Inflammatory macrophage treated with lipopolysaccharide for 1 hour (primary cell): ENCODE measurements around the gene C16orf74.

Source experiments
- DNase-seq, 2 donors: peaks; one replicate each; pipeline ENCODE4 v3.0.0-alpha.2; 2020 to 2022

C16orf74 gene

DNA sequence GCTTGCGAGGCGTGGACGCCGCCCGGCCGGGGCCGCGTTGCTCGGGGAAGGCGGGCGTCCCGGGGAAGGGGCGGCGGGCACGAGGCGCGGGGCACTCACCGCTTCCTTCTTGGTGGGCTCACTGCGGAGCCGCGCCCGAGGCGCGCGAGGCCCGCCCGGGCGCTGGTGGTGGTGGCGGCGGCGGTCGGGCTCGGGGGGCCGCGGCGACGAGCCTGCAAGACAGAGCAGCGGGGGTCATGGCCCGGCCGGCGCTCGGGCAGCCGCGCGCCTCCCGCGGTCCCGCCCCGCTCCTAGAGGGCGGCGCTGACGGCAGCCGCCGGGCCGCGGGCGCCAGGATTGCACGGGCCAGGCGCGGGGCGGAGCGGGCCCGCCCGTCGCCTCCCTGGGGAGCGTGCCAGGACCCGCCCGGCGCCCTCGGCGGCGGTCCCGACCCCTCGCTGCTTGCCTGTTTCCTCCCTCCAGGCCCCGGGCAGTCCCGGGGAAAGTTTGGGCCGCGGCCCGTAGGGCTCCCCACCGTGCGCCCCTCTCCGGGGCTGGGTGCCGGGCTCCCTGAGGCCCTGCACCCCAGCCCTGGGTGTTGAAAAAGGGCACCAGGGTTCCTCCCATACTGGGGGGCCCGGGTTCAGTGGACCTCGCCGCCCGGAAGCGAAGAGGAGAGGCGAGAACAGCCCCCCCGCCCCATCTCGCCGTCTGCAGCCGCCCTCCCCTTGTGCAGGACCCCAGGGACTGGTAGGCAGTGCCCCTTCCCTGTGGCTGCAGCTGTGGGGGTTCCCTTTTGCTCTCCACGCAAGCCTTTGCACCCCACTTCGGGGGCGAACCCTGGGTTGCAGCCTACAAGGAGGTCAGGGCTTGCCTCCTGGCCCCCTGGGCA lies at the start of gene C16orf74:
C16orf74 (minus strand) TSS at position 270 of the 871 bp plus-strand sequence. CDS start 15,879 bp downstream, outside the sequence.
- DNase-seq, result peak in 1 of 2 donors; percentile 44

DNA sequence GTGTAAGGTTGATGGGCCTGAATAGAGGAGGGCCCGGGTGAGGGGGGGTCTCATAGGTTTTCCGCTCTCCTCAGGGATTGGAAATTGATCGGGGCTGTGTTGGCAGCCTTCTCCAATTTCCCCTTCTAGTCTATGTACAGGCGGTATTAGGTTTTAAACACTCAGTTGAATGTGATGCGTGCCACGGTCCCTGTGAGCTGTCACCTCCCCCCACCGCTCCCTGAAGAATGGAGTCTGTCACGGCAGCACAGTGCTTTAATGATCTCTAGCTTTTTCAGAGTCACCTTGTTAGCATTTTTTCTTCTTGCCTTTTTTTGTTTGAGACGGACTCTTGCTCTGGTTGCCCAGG lies 49.4 kb upstream of the C16orf74 start:
- no peak for DNase-seq

- peak; percentile 91 to 97 for DNase-seq
Observed at GRCh38 chr16:85799497-85800320, 48.8 kb upstream of the C16orf74 start, which contains the start of the genes COX4I1 and EMC8. Gene COX4I1, plus strand, starts transcription at chr16:85799695. Its CDS starts 1,511 bp downstream, at chr16:85801206. Gene EMC8, minus strand, starts transcription at chr16:85799544. Its CDS starts 249 bp downstream, at chr16:85799295.

- peak; percentile 20 to 38 for DNase-seq
Observed at GRCh38 chr16:85798901-85799496, 48.1 kb upstream of the C16orf74 start.

GRCh38 chr16:85798283-85798776 lies 47.4 kb upstream of the C16orf74 start:
- DNase-seq, result no peak

GRCh38 chr16:85796599-85796998 lies 45.7 kb upstream of the C16orf74 start:
- DNase-seq, result no peak

- DNase-seq, result no peak
Observed at GRCh38 chr16:85796152-85796551, 45.3 kb upstream of the C16orf74 start.

GRCh38 chr16:85794696-85795095 lies 43.8 kb upstream of the C16orf74 start:
- no peak for DNase-seq

DNA sequence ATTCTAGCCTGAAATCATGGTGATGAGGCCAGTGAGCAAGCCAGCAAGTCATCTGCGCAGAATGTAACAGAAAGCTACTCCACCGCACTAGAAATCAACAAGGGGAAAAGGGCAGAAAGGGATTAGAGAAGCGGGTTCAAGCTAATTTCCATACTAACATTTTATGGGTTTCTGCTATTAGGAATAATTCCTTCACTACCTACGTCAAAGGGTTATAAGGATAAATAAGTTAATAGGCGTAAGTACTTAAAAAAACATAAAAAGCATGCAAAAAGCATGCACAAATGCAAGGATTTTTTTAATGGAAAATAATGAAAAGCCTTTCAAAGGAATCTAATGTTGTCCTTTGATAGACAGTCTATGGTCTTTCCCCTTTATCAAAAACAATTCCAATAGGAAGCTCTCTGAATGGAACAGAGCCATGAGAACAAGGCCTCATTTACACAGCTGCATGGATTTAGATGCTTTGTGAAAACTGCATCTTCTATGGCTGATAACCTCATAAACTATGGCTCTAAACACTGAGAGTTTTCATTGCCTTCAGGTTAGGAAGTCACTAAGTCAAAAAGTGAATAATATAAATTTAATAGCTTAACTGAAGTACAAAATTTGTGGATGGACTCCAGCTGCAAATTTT lies 42.9 kb upstream of the C16orf74 start:
- DNase-seq, result no peak

DNA sequence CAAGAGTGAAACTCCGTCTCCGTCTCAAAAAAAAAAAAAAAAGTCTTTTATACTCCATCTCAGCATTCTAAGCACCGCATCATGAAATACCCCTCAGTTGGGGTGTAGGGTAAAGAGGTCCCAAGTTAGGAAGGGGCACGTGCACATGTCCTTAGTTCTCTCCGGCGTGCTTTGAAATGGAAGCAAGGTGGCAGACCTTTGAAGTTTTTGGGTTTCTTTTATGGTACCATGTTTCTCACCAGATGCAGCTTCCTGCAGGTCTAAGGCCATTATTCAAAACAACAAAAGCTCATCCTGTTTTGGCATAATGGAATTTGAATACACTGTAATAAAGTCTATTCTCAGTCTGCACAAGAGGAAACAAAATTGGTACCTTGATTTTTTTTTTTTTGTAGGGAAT lies 38.9 kb upstream of the C16orf74 start:
- DNase-seq, result no peak

DNA sequence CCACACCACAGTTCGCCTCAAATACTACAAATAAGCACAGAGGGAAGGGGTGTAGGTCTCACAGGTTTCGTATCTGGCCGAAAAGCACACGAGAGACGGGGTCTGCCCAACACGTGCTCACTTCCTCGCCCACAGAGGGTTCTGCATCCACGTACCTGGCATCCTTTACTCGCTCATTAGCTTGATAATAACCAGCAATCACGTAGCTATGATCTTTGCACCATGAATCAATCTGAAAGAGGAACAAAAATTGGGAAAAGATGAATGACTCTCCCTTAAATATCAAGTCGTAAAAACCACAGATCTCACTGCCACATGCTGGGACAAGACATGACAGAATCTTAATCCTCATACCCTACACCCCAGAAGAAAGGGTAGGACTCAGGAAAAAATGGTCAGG lies 37.9 kb upstream of the C16orf74 start:
- no peak for DNase-seq

DNA sequence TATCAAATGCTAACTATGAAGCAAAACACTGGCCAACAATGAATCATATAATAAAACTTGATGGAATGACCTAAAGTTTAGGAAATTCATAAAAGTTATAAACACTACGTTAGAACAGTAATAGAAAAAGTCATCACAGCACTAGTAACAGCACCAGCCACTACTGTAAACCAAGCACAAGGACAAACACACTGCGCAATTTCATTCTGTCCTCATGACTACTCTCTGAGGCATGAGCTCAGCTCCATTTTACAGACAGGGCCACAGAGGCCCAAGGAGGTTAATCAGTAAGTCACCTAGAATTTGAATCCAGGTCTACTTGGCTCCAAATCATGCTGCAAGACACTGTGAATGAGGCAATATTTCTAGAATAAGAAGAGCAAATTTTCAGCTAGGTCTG lies 35.0 kb upstream of the C16orf74 start:
- DNase-seq, result no peak

GRCh38 chr16:85784813-85785212 lies 33.9 kb upstream of the C16orf74 start:
- no peak for DNase-seq

DNA sequence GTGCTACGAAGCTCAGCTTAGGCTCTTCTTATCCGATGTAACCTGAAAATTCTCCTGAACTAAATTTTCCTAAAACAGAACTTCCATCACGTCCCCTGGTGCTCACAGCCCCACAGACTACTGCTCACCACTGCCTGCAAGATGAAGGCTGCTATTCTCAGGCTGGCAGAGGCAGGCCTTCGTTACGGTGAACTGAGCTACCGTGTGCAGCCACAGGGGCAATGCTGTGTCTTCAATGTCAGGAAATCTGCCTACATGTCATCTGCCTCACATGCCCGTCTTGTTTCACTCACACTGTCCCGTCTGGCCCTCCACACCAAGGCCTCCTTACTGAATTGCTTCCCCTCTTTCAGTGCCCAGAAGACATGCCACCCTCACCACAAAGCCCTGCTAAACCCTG lies 32.5 kb upstream of the C16orf74 start:
- no peak for DNase-seq

- peak in 1 of 2 donors; percentile 7 for DNase-seq
Observed at GRCh38 chr16:85782451-85782850, 31.6 kb upstream of the C16orf74 start.

DNA sequence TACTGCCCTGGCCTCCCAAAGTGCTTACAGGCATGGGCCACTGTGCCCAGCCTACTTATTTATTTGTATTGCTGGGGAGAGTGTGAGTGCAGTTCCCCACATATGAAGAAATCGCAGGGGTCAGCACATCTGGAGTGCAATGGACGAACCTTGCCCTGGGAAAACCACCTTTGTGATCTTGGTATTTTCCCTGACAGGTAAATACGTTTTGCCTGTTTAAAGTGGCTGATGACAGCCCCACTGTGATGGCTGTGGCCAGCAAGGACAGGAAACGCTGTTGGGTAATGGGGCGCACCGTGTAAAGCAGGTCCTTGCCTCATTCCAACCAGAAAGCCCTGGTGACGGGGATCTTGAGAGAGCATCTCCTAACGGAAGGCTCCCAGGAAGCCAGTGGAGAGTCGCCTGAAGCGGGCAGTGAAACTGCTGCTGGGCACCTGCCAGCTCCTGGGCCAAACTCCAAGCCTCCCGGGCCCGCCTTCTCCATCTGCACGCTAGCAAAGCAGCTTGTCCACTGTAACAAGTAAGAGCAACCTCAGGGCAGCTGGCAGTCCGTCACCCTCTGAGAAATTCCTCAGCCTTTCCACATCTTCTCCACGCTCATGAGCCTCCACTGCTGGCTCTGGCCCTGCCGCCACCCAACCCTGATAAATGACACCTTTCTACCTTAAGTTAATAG lies 30.9 kb upstream of the C16orf74 start:
- DNase-seq, result no peak

- DNase-seq, result no peak
Observed at GRCh38 chr16:85781156-85781555, 30.3 kb upstream of the C16orf74 start.

- DNase-seq, result no peak
Observed at GRCh38 chr16:85780281-85780680, 29.4 kb upstream of the C16orf74 start.

DNA sequence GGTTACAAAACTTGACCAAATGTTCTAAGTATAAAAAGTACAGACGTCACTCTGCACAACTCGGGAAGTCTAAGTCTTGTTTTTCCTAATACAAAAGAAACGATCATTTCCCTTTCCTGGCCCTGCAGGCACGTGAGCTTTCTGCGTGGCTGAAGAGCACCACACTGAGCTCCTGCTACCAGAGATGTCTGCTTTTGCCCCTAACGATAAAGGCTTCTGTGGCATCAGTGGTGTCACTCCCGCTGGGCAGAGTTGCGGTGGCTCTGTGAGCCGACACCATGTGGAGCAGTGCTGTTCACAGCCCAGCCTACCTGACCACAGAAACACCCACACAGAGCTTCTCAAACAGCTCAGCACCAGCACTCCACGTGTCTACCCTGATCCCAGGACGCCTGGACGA lies 28.0 kb upstream of the C16orf74 start:
- no peak for DNase-seq

DNA sequence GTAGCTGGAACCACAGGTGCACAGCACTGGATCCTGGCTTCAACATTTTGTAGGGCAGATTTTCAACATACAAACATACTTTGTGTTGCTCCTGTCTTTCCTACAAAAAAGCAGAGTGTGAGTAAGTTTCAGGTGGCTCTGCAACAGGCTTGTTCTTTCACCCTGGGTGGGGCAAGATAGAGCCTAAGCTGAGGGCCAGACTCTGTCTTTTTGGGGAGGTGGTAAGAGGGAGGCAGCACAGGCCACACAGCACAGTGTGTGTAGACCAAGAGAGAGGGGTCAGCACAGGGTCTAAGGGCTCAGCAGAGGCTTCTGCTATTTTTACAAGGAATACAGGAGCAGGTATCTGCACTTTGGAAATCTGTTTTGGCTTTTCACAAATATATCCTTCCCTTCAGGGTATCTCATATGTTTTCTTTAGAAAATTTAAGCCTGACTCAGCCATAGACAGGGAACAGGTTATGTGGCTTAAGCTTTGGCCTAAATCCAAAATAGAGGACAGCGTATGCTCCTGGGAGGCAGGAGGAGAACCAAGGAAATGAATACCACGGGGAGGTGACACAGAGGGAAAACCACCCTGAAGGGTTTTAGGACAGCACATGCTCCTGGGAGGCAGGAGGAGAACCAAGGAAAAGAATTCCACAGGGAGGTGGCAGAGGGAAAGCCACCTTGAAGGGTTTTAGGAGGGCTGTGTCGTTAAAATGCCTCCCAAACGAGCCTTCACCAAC lies 26.9 kb upstream of the C16orf74 start:
- no peak for DNase-seq

DNA sequence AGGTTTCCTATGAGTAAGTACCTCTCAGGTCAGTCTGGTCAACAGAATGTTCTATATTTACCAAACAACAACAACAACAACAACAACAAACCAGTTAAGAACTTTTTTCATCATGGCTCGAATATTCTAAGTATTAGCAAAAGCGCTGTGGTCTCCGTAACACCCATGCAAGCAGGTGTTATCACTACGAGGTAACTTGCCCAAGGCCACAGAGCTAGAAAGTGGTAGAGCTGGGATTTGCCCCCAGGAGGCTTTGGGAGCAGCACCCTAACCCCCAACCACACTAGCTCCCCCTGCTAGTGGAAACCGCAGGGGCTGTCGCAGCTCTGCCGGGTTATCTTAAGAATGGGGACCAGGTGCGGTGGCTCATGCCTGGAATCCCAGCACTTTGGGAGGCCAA lies 23.9 kb upstream of the C16orf74 start:
- DNase-seq, result no peak
